Kidney epithelial cell (primary cell): ENCODE results near the gene ANKZF1. TPM values are rescaled to one million over a fixed set of nuclear protein-coding genes. Genes with fewer than 3 reads are reported as not detected.

Experiments used
- DNase-seq: peaks from one replicate; pipeline ENCODE4 v3.0.0-alpha.2; 2010; ENCODE audit warnings: low read depth
- H3K27me3 ChIP-seq: 2 replicates; pipeline ENCODE4 v1.6.0; 2011; ENCODE audit warnings: low read length; ENCODE audit not compliant: control insufficient read depth, insufficient read depth
- H3K36me3 ChIP-seq: 2 replicates; pipeline ENCODE4 v1.5.1; 2011; ENCODE audit warnings: low read length; ENCODE audit not compliant: control insufficient read depth, insufficient read depth
- H3K4me3 ChIP-seq: 2 replicates; pipeline ENCODE4 v1.5.1; 2011; ENCODE audit warnings: low read depth, mild to moderate bottlenecking, control low read depth, low read length
- CTCF ChIP-seq: IDR thresholded peaks from 2 replicates; pipeline ENCODE4 v1.5.1; 2011; ENCODE audit warnings: mild to moderate bottlenecking, moderate library complexity, low read length, control low read depth, inconsistent platforms; ENCODE audit not compliant: insufficient read depth, poor library complexity, severe bottlenecking
- total RNA-seq: library from RNA; depleted of rRNA; stranded (reverse); fragments of >200 nt; gene quantifications from 2 replicates; pipeline ENCODE4 v1.2.3, GENCODE V29; 2015

ANKZF1 gene
- total RNA-seq, 1 donor from 2014 or later: 52.3 TPM

GRCh38 chr2:219282375-219282774 lies 52.8 kb downstream of the ANKZF1 start:
- DNase-seq: no peak
- no peak for TF ChIP-seq CTCF
- no peaks in the 10 kb centered on the region for H3K27me3 ChIP-seq
- H3K4me3 ChIP-seq: no peak overlapping the region
- no peaks in the 10 kb centered on the region for H3K36me3 ChIP-seq

GRCh38 chr2:219282943-219283581 lies 53.5 kb downstream of the ANKZF1 start:
- Histone ChIP-seq H3K36me3 (no peaks in the 10 kb centered on the region), H3K4me3 (no peak overlapping the region), H3K27me3 (no peaks in the 10 kb centered on the region)
- no peak for DNase-seq
- TF ChIP-seq CTCF: no peak

- DNase-seq: no peak
- no peaks in the 10 kb centered on the region for H3K27me3 ChIP-seq
- TF ChIP-seq CTCF: no peak
- H3K36me3 ChIP-seq: no peaks in the 10 kb centered on the region
- no peak overlapping the region for H3K4me3 ChIP-seq
These were observed 55.1 kb downstream of the ANKZF1 start for GRCh38 chr2:219284501-219285372.

- no peaks in the 10 kb centered on the region for H3K36me3 ChIP-seq
- TF ChIP-seq CTCF: no peak
- H3K4me3 ChIP-seq: no peak overlapping the region
- no peaks in the 10 kb centered on the region for H3K27me3 ChIP-seq
- DNase-seq: no peak
These were observed 55.7 kb downstream of the ANKZF1 start for GRCh38 chr2:219285373-219285735.

GRCh38 chr2:219285894-219286425 lies 56.4 kb downstream of the ANKZF1 start:
- no peaks in the 10 kb centered on the region for H3K27me3 ChIP-seq
- TF ChIP-seq CTCF: no peak
- DNase-seq: no peak
- H3K36me3 ChIP-seq: no peaks in the 10 kb centered on the region
- no peak overlapping the region for H3K4me3 ChIP-seq

Other genes with a start within 250 kb of the ANKZF1 start
- gene FEV, start 244.6 kb upstream of the ANKZF1 start, total RNA-seq: not detected in 2 replicates
- not detected in 2 replicates for gene CRYBA2, start 236.4 kb upstream of the ANKZF1 start, total RNA-seq
- gene CFAP65, start 188.3 kb upstream of the ANKZF1 start, total RNA-seq: 0.07 TPM in 1 of 2 replicates, not detected in the other
- not detected in 2 replicates for gene IHH, start 168.9 kb upstream of the ANKZF1 start, total RNA-seq
- 16.1 and 19.1 TPM in 2 replicates for gene NHEJ1, start 69.0 kb upstream of the ANKZF1 start, total RNA-seq
- 0.84 and 1.2 TPM in 2 replicates for gene SLC23A3, start 59.8 kb upstream of the ANKZF1 start, total RNA-seq
- 54.2 and 55.3 TPM in 2 replicates for gene CNPPD1, start 52.9 kb upstream of the ANKZF1 start, total RNA-seq
- 95.2 and 111 TPM in 2 replicates for gene RETREG2, start 51.5 kb upstream of the ANKZF1 start, total RNA-seq
- gene ZFAND2B, start 23.0 kb upstream of the ANKZF1 start, total RNA-seq: 44.3 and 48.2 TPM in 2 replicates
- 5.8 and 7.3 TPM in 2 replicates for gene ABCB6, start 10.8 kb upstream of the ANKZF1 start, total RNA-seq
- gene ATG9A, start 170 bp upstream of the ANKZF1 start, total RNA-seq: 46.1 and 58.0 TPM in 2 replicates
- 11.6 and 19.8 TPM in 2 replicates for gene GLB1L, start 15.6 kb downstream of the ANKZF1 start, total RNA-seq
- gene STK16, start 15.7 kb downstream of the ANKZF1 start, total RNA-seq: 17.7 and 30.0 TPM in 2 replicates
- gene TUBA4B, start 23.4 kb downstream of the ANKZF1 start, total RNA-seq: not detected in 2 replicates
- gene TUBA4A, start 24.1 kb downstream of the ANKZF1 start, total RNA-seq: 78.7 and 116 TPM in 2 replicates
- 60.9 and 62.6 TPM in 2 replicates for gene DNAJB2, start 49.6 kb downstream of the ANKZF1 start, total RNA-seq
- 2.5 and 3.8 TPM in 2 replicates for gene PTPRN, start 79.6 kb downstream of the ANKZF1 start, total RNA-seq
- gene RESP18, start 102.9 kb downstream of the ANKZF1 start, total RNA-seq: not detected in 2 replicates
- gene DNPEP, start 158.1 kb downstream of the ANKZF1 start, total RNA-seq: 50.2 and 62.7 TPM in 2 replicates
- gene DES, start 188.6 kb downstream of the ANKZF1 start, total RNA-seq: 0.55 and 0.79 TPM in 2 replicates
- gene SPEG, start 205.0 kb downstream of the ANKZF1 start, total RNA-seq: 6.5 and 9.9 TPM in 2 replicates